Measurements from ENCODE around the gene RAB11FIP3. TPM values are rescaled to one million over a fixed set of nuclear protein-coding genes. Genes with fewer than 3 reads are reported as not detected.

Gene RAB11FIP3
- total RNA-seq, 1 experiment from 2014 or later: 37.1 TPM

DNA sequence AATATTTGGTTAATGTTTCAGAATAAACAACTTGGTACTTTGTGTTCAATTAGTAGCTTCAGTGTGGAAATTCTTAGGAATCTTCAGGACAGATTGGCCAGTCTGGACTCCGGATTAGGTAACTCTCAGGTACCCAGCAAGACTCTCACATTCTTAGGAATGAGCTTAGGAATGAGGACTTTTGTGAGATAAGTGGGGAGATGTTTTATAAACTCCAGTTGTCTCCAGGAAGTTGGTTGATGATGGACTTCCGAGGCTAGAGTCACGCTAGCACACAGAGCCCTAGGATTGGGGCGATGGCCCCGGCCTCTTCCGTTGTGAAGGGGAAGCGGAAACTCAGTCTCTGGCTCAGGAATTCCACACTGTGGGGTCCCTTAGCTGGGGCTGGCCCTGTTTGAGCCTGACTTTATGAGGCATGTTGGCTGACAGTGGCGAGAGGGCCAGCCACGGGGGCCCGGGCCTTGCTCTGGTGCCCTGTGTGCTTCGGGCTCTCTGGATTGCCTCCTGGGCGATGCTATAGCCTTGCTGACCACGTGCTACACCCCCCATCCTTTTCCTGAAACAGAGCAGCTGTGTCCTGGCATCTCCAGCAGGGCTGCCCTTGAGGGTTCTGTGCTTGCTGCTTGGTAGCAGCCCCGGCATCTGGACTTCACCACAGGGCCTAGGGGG is 32.4 kb downstream of the RAB11FIP3 start:
- no peak overlapping the region for H3K4me2 ChIP-seq (ENCODE audit: insufficient read depth, insufficient read length, low read length)
- H2BK12ac ChIP-seq (ENCODE audit: insufficient read length, low read depth, low read length): no peak overlapping the region
- H3K9ac ChIP-seq (ENCODE audit: extremely low read depth, insufficient read length, low read length): no peak overlapping the region
- H4K5ac ChIP-seq (ENCODE audit: insufficient read length, low read depth, low read length): no peak overlapping the region
- Mint-ChIP-seq H3K27me3 (ENCODE audit: low read depth) (no peaks in the 10 kb centered on the region), H3K9me3 (no peaks in the 10 kb centered on the region), H3K4me3 (no peak overlapping the region), H3K4me1 (peaks cover 14 to 29% of the 10 kb centered on the region in 2 experiments), H3K27ac (peak overlapping the region in 2 of 3 experiments; percentile 31 to 70; a peak in 2 of 7 replicates), H3K36me3 (ENCODE audit: insufficient read depth in 1 of 3, low read depth in 3 of 3) (peaks cover 13% of the 10 kb centered on the region in 3 experiments)
- no peak for TF ChIP-seq CTCF (conservative IDR thresholded peaks at IDR 0.05)
- H3K23ac ChIP-seq (ENCODE audit: insufficient read length, low read depth, low read length): no peak overlapping the region
- no peaks in the 10 kb centered on the region for H3K27me3 ChIP-seq (ENCODE audit: insufficient read depth, low read length)
- H4K20me1 ChIP-seq (ENCODE audit: control insufficient read depth, insufficient read depth, insufficient read length): no peaks in the 10 kb centered on the region
- H3K4me1 ChIP-seq (ENCODE audit: insufficient read depth, low read length): peaks cover 3% of the 10 kb centered on the region; the same call in 1 of the 2 replicates
- H2AFZ ChIP-seq (ENCODE audit: low read length): no peak overlapping the region
- H3K9me3 ChIP-seq (ENCODE audit: control insufficient read depth, low read depth, low read length): no peaks in the 10 kb centered on the region
- no peak overlapping the region for H2AK5ac ChIP-seq (ENCODE audit: insufficient read length, low read length)
- H3K79me1 ChIP-seq (ENCODE audit: insufficient read depth, low read depth, low read length, poor library complexity, severe bottlenecking): no peaks in the 10 kb centered on the region
- no peak overlapping the region for H3K18ac ChIP-seq (ENCODE audit: insufficient read length, low read depth, low read length)
- no peaks in the 10 kb centered on the region for H3K79me2 ChIP-seq (ENCODE audit: insufficient read depth, low read length)
- WGBS (ENCODE audit: extremely low coverage, insufficient read length, low lambda C conversion rate): no CpG with 5 or more reads among the region's 14 CpGs
- no peak overlapping the region for H2BK120ac ChIP-seq (ENCODE audit: low read depth, low read length, poor library complexity, severe bottlenecking)
- no peak overlapping the region for H3T11ph ChIP-seq (ENCODE audit: low read length)
- no peak overlapping the region for H4K91ac ChIP-seq (ENCODE audit: insufficient read length, low read depth, low read length)
- H3K23me2 ChIP-seq (ENCODE audit: insufficient read length, low read depth, low read length, poor library complexity, severe bottlenecking): no peaks in the 10 kb centered on the region
- no peak overlapping the region for H3K56ac ChIP-seq (ENCODE audit: insufficient read length, low read depth, low read length)
- H2BK5ac ChIP-seq (ENCODE audit: insufficient read length, low read length): no peak overlapping the region
- no peak overlapping the region for H4K8ac ChIP-seq (replicated peaks; ENCODE audit: insufficient read length, low read depth, low read length)
- no peak overlapping the region for H3K27ac ChIP-seq (ENCODE audit: insufficient read length, low read depth, low read length)
- no peak overlapping the region; the same call in 1 of the 2 replicates for H3K14ac ChIP-seq (ENCODE audit: insufficient read depth, low read length)
- H2BK20ac ChIP-seq (ENCODE audit: low read depth, low read length, poor library complexity, severe bottlenecking): no peak overlapping the region
- no peak for DNase-seq
- no peak overlapping the region for H2BK15ac ChIP-seq (ENCODE audit: low read depth, low read length)
- H3K4ac ChIP-seq (ENCODE audit: low read depth, low read length): no peak overlapping the region
